ENCODE results near the gene CEP128.

DNA sequence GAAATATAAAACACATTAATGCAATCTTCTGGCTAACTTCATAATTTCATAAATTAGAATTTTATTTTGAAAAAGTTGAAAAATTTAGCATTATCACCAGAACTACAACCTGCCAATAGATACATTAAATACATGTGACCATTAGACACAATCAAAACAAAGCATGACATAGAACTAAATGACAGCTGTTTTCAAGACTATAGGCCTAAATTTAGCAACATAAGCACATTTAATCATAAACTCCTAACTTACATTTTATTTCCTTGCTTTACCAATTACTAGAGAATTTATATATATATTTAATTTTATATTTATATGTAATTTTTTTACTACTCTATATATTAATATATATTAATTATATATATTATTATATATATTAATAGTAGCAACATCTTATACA lies 165.4 kb downstream of the CEP128 start:
- TF ChIP-seq YY1 (IDR thresholded peaks at IDR 0.05; ENCODE audit: insufficient read depth, insufficient read length) (no peak), ZNF274 (IDR thresholded peaks at IDR 0.05; ENCODE audit: low read depth, low read length) (no peak), SUZ12 (IDR thresholded peaks at IDR 0.05; ENCODE audit: extremely low read depth, insufficient read depth, insufficient read length) (no peak)
